ENCODE data around the gene ARHGEF5. TPM values are rescaled to one million over a fixed set of nuclear protein-coding genes. Genes with fewer than 3 reads are reported as not detected.

Gene ARHGEF5
- total and polyA plus RNA-seq, 10 of the 15 experiments (the other 5 are each of a cell fraction or from before 2014, with no cell fraction given) = 1.6 to 17.2 (median 7.8) TPM

GRCh38 chr7:144415858-144416257, 60.7 kb downstream of the ARHGEF5 start (continued):
- no peak for TF ChIP-seq WRNIP1 (IDR thresholded peaks at IDR 0.05; ENCODE audit: borderline replicate concordance, low read depth, low read length)

DNA sequence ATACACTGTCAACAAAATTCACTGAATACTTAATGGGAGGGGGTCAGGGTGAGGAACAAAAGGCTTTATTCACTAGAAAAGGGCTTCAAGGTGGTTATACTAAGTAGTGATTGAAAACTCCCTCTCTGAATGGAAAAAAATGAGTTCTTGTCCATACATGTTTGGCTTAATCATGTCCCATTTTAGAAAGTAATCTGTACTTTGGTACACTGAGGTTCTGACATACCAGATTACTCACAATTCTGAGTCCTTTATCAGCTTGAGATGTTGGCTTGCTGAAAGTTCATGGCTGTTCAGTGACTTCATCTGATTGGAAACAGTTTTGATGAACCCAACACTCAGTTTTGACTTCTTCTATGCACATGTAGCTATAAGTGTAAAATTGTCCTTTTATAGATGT, 61.1 kb downstream of the ARHGEF5 start:
- intact Hi-C loops (cut with micrococcal nuclease; ENCODE audit: unreplicated experiment) = no loop called here
- ChIA-PET POLR2A (no interaction called here), RAD21 (ENCODE audit: unreplicated experiment) (no interaction called here), CTCF (no interaction called here), SMC1A (ENCODE audit: uncharacterized antibody, unreplicated experiment) (no interaction called here)
- H3K36me3 ChIP-seq (ENCODE audit: control insufficient read depth in 2 of 2, insufficient read depth in 2 of 2, low read length in 1 of 2) = no peaks in the 10 kb centered on the region
- H4K20me1 ChIP-seq (ENCODE audit: control insufficient read depth, insufficient read depth) = no peaks in the 10 kb centered on the region
- TF ChIP-seq STAT3 (IDR thresholded peaks at IDR 0.05; ENCODE audit: low read depth, low read length) (no peak), RFX5 (IDR thresholded peaks at IDR 0.05; ENCODE audit: low read depth, low read length) (no peak), SIN3A (IDR thresholded peaks at IDR 0.05; ENCODE audit: low read depth, low read length) (no peak), FOXK2 (IDR thresholded peaks at IDR 0.05) (no peak), NRF1 (conservative IDR thresholded peaks at IDR 0.05; ENCODE audit: low read depth, low read length) (no peak), ZNF217 (IDR thresholded peaks at IDR 0.05) (no peak), NFYA (IDR thresholded peaks at IDR 0.05; ENCODE audit: borderline replicate concordance, low read depth, low read length) (no peak), RB1 (IDR thresholded peaks at IDR 0.05; ENCODE audit: borderline replicate concordance) (no peak), IKZF2 (IDR thresholded peaks at IDR 0.05) (no peak), SRF (IDR thresholded peaks at IDR 0.05; ENCODE audit: low read depth in 2 of 2, low read length in 2 of 2) (no peak), ZSCAN29 (IDR thresholded peaks at IDR 0.05) (no peak), ZNF24 (IDR thresholded peaks at IDR 0.05) (no peak), SMC3 (IDR thresholded peaks at IDR 0.05; ENCODE audit: borderline replicate concordance, low read length) (no peak), ZBTB11 (CRISPR knock-in tag; IDR thresholded peaks at IDR 0.05) (no peak), TBL1XR1 (IDR thresholded peaks at IDR 0.05; ENCODE audit: low read depth, low read length) (no peak), CBX5 (IDR thresholded peaks at IDR 0.05; ENCODE audit: low read depth) (no peak), KLF5 (IDR thresholded peaks at IDR 0.05; ENCODE audit: partially characterized antibody) (no peak)
- TF ChIP-seq, protein P1, sequence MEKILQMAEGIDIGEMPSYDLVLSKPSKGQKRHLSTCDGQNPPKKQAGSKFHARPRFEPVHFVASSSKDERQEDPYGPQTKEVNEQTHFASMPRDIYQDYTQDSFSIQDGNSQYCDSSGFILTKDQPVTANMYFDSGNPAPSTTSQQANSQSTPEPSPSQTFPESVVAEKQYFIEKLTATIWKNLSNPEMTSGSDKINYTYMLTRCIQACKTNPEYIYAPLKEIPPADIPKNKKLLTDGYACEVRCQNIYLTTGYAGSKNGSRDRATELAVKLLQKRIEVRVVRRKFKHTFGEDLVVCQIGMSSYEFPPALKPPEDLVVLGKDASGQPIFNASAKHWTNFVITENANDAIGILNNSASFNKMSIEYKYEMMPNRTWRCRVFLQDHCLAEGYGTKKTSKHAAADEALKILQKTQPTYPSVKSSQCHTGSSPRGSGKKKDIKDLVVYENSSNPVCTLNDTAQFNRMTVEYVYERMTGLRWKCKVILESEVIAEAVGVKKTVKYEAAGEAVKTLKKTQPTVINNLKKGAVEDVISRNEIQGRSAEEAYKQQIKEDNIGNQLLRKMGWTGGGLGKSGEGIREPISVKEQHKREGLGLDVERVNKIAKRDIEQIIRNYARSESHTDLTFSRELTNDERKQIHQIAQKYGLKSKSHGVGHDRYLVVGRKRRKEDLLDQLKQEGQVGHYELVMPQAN (conservative IDR thresholded peaks at IDR 0.05) = no peak
- TF ChIP-seq, protein P2, sequence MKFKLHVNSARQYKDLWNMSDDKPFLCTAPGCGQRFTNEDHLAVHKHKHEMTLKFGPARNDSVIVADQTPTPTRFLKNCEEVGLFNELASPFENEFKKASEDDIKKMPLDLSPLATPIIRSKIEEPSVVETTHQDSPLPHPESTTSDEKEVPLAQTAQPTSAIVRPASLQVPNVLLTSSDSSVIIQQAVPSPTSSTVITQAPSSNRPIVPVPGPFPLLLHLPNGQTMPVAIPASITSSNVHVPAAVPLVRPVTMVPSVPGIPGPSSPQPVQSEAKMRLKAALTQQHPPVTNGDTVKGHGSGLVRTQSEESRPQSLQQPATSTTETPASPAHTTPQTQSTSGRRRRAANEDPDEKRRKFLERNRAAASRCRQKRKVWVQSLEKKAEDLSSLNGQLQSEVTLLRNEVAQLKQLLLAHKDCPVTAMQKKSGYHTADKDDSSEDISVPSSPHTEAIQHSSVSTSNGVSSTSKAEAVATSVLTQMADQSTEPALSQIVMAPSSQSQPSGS (IDR thresholded peaks at IDR 0.05; ENCODE audit: low read length) = no peak
- H3K4me3 ChIP-seq = no peak overlapping the region
- in situ Hi-C loops (cut with MboI) = no loop called here
- no TSS peak for BruUV-seq (replicated peaks)
- no peaks in the 10 kb centered on the region for H3K4me1 ChIP-seq (ENCODE audit: control insufficient read depth, insufficient read depth, low read length)
- H3K79me2 ChIP-seq (ENCODE audit: control insufficient read depth, insufficient read depth, low read length) = no peaks in the 10 kb centered on the region
- no peak overlapping the region for H2AFZ ChIP-seq (ENCODE audit: control insufficient read depth, low read depth, low read length)
- H3K27me3 ChIP-seq (replicated peaks in 1 of 2; ENCODE audit: control insufficient read depth in 2 of 2, insufficient read depth in 2 of 2, low read length in 1 of 2) = no peaks in the 10 kb centered on the region
- no peak overlapping the region for H3K27ac ChIP-seq (ENCODE audit: control insufficient read depth, insufficient read depth)
- H3K9ac ChIP-seq (ENCODE audit: control insufficient read depth, insufficient read depth, low read length) = no peak overlapping the region
- H3K4me2 ChIP-seq (ENCODE audit: control insufficient read depth, insufficient read depth) = no peak overlapping the region
- FAIRE-seq (no peak), DNase-seq (ENCODE audit: low read depth, low spot score) (no peak), ATAC-seq (no peak)
- no peaks in the 10 kb centered on the region for H3K9me3 ChIP-seq (replicated peaks; ENCODE audit: control insufficient read depth, insufficient read depth, low read length)

Data from GM12878 (cell line).